Measurements from ENCODE around the gene CLCF1.

The CLCF1 gene

DNA sequence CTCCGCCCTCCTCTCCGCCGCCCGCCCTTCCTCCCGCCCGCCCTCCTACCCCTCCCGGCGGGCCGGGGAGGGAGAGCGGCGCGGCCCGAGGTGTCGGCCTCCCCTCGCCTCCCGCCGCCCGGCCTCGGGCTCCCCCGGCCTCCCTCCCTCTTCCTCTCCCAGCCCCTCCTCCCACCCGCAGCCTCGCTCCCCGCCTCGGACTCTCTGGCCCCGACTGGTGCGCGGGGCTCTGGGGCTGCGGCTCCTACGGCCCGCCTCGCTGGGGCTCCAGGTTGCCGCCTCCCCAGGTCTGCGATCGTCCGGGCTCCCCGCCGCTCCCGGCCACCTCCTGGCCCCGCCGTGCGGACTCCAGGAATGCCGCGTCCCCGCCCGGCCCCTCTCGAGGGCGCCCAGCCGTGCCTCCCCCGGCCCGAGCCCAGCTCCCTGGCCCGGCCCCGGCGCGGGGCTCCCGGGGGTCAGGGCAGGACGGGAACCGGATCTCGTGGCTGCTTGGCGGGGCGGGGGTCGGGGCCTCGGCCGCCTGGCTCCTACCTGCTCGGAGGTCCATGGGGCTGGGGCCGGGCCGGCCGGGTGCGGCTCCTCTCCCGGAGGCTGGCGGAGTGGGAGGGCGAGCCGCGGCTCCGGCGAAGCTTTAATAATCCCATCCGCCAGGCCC lies at the start of gene CLCF1:
CLCF1 (minus strand) TSS at position 606 of the 655 bp plus-strand sequence; CDS start at position 547, 59 bp downstream.
- DNase-seq (ENCODE audit: low spot score): peak; percentile 62

DNA sequence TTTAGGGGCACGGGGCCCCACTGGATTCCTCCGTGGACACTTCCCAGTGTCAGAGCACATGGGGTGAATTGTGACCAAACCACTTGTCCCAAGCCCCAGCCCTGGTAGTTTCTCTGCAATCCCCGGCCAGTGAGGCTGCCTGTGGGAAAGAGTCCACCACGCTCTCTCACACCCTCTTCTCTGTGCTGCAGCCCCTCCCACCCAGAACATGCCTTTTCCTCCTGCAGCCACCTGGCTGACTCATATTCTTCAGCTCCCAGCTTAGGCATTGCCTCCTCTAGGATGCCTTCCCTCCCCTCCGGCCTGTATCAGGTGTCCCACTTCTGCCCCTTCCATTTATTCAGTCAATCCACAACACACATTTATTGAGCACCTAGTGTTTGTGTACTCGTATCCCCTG lies 49.5 kb upstream of the CLCF1 start:
- DNase-seq (ENCODE audit: low spot score): no peak

DNA sequence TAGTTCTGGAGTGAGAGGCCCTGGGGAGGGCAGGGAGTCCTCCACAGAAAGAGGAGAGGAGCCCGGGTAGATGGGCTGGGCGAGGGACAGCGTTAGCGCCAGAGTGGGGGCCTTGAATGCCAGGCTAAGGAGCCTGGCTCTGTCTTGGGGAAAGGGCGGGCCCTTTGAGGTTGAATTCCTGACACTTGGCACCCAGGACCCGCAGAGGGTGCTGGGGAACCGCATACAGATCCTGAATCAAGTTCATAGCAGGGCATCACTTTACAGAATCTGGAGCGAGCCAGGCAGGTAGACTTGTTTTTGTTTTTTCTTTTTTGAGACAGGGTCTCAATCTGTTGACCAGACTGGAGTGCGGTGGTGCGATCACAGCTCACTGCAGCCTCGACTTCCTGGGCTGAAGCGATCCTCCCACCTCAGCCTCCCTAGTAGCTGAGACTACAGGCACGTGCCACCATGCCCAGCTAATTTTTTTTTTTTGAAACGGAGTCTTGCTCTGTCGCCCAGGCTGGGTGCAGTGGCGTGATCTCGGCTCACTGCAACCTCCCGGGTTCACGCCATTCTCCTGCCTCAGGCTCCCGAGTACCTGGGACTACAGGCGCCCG lies 48.1 kb upstream of the CLCF1 start:
- DNase-seq (ENCODE audit: low spot score): no peak

- DNase-seq (ENCODE audit: low spot score): peak; percentile 99
These were observed 47.4 kb upstream of the CLCF1 start for GRCh38 chr11:67420646-67421429.

- no peak for DNase-seq (ENCODE audit: low spot score)
These were observed 46.8 kb upstream of the CLCF1 start for GRCh38 chr11:67420147-67420645.

DNA sequence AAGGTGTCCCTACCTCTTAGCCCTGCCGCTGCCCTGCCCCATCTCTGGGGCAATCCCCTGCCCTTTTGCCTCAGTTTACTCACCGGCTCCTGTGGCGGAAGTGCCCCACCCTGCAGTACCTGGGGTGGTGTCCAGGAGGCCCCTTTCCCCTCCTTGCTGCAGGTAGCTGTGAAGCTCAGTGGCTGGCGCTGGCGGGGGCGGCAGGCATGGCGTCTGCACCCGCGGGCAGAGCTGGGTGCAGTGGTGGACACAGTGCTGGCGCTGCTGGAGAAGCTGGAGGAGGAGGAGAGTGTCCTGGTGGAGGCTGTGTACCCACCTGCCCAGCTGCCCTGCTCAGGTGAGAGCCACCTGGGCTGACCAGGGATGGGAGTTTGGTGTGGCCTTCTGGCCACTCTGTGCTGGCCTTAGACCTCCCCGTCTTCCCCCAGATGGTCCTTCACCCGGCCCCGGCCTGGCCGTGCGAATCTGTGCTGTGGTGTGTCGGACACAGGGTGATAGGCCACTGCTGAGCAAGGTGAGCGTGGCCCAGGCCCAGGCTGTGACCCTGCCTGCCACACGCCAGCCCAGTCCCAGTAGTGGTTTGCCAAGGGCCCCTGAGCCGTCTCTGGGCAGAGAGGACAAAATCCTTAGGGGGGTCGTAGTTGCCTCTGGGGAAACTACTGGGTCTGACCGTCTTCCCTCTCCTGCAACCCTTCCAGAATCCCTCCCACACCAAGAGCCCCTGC lies 46.1 kb upstream of the CLCF1 start:
- DNase-seq (ENCODE audit: low spot score): no peak

GRCh38 chr11:67418476-67419281 lies 45.3 kb upstream of the CLCF1 start:
- DNase-seq (ENCODE audit: low spot score): peak; percentile 76

GRCh38 chr11:67417425-67417824 lies 44.0 kb upstream of the CLCF1 start:
- DNase-seq (ENCODE audit: low spot score): no peak

GRCh38 chr11:67416416-67417335 lies 43.3 kb upstream of the CLCF1 start:
- DNase-seq (ENCODE audit: low spot score): no peak

GRCh38 chr11:67415501-67416304 lies 42.3 kb upstream of the CLCF1 start, which contains the start of gene CARNS1:
Gene CARNS1, plus strand, starts transcription at chr11:67415678. Its CDS starts 522 bp downstream, at chr11:67416200.
- no peak for DNase-seq (ENCODE audit: low spot score)

DNA sequence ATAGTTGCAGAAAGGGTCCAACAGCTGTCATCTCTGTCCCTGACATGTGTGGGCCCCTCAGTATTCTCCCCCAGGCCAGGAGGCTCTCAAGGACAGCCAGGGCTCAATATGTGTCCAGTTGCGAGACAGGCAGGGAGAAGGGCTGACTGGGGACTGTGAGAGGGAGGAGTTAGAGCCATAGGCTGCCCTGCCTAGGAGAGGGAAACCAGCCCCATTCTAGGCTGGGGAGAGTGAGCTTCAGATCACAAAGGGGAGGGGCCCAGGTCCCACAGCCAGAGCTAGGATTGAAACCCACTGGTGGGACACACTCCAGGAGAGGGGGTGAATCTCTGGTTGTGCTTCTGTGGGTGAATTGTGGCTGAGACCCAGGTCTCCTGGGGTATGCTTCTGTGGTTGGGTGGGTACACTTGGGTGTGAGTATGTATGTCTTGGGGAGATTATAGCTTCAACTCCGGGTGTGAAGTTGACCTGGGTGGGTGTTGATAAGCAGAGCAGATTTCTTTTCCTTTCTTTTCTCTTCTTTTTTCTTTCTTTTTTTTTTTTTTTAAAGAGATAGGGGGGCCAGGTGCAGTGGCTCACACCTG lies 40.0 kb upstream of the CLCF1 start:
- DNase-seq (ENCODE audit: low spot score): no peak

- DNase-seq (ENCODE audit: low spot score): no peak
These were observed 39.2 kb upstream of the CLCF1 start for GRCh38 chr11:67412495-67413179.

- DNase-seq (ENCODE audit: low spot score): no peak
These were observed 38.4 kb upstream of the CLCF1 start for GRCh38 chr11:67411785-67412152.

DNA sequence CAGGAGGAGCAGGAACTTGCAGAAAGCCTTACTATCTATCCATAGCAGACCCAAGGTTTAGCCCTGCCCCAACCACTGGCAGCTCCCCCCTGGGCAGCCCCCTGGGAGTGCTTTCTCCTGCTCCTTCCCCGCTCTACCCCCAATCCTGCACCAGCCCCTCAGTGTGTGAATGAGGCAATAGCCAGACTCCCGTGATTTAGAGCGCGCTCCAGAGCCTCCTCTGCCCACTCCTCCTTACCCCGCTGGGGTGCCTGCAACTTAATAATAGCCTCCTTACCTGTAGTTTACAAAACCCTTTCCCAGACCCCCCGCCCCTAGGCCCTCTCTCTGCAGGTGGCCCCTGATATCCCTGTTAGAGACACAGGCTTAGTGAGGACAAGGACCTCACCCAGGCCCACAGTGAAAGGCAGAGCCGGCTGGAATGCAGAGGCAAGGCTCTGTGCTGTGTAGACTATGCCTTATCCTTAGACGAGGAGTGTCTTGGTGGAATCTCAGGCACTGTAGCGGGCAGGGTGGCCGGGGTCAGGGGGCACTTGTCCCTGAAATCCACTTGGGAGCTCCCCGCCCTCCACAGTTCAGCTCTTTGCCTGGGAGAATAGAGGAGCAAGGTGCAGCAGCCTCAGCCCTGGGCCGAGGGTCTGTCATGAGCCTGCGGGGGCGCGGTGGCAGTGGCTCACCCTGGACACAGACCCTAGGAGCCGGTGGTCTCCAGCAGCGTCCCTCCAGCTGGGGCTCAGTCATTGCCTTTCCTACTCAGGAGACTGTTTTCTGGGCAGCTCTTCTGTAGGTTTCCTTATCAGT lies 37.8 kb upstream of the CLCF1 start:
- no peak for DNase-seq (ENCODE audit: low spot score)

GRCh38 chr11:67410369-67410831 lies 37.0 kb upstream of the CLCF1 start:
- DNase-seq (ENCODE audit: low spot score): no peak

DNA sequence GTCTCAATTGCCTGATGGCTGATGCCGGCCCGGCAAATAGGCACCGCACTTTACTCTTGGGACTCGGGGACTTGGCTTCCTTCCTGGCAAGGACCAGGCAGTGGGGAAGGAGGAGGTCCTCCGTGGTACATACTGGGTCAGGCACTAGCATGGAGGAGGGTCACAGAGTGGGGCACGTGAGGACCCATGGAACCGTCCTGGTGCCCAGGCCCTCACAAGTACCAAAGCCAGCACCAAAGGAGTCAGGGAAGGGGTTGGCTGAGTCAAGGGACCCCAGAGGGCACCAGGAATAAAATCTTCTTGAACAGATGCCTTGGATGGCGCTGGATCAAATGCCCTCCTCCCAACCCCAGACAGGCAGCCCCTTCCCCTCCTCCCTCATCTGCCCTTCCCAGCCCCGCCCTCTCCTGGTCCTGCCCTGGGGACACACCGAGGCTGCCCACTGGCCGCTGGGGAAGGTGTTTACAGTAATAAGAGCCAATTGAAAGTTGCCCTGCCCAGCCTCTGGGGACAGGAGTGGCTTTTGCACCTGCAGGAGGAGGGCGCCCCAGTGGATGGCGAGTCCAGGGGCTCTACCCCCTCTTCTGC lies 36.5 kb upstream of the CLCF1 start:
- DNase-seq (ENCODE audit: low spot score): peak; percentile 25

DNA sequence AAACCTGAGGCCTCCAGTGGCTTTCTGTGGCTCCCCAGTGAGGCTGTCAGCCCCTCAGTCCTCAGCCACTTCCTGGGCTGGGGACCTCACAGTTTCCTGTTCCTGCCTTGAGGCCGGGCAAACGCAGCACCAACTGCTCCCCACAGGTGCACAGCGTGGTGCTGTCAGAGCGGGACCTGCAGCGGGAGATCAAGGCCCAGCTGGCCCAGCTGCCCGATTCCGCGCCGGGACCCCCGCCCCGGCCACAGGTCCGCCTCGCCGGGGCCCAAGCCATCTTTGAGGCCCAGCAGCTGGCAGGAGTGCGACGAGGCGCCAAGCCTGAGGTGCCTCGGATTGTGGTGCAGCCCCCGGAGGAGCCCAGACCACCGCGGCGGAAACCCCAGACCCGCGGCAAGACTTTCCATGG lies 35.9 kb upstream of the CLCF1 start:
- DNase-seq (ENCODE audit: low spot score): peak; percentile 79
